ENCODE results near the gene FURIN. TPM values are rescaled to one million over a fixed set of nuclear protein-coding genes. Genes with fewer than 3 reads are reported as not detected.

The FURIN gene
- total and polyA plus RNA-seq, 9 of the 15 experiments (the other 6 are each of a cell fraction or from before 2014, with no cell fraction given), result 0.92 to 99.9 (median 34.8) TPM

GRCh38 chr15:90931828-90932659, 63.7 kb downstream of the FURIN start, which contains the start of gene HDDC3 (continued):
- TF ChIP-seq, protein P1, sequence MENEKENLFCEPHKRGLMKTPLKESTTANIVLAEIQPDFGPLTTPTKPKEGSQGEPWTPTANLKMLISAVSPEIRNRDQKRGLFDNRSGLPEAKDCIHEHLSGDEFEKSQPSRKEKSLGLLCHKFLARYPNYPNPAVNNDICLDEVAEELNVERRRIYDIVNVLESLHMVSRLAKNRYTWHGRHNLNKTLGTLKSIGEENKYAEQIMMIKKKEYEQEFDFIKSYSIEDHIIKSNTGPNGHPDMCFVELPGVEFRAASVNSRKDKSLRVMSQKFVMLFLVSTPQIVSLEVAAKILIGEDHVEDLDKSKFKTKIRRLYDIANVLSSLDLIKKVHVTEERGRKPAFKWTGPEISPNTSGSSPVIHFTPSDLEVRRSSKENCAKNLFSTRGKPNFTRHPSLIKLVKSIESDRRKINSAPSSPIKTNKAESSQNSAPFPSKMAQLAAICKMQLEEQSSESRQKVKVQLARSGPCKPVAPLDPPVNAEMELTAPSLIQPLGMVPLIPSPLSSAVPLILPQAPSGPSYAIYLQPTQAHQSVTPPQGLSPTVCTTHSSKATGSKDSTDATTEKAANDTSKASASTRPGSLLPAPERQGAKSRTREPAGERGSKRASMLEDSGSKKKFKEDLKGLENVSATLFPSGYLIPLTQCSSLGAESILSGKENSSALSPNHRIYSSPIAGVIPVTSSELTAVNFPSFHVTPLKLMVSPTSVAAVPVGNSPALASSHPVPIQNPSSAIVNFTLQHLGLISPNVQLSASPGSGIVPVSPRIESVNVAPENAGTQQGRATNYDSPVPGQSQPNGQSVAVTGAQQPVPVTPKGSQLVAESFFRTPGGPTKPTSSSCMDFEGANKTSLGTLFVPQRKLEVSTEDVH (IDR thresholded peaks at IDR 0.05; ENCODE audit: low read depth, partially characterized antibody), result peak; percentile 15
- TF ChIP-seq RUNX1 (IDR thresholded peaks at IDR 0.05; ENCODE audit: low read depth) (no peak), TSC22D4 (tag; IDR thresholded peaks at IDR 0.05) (no peak), ZNF217 (CRISPR knock-in tag; IDR thresholded peaks at IDR 0.05) (no peak), HMBOX1 (IDR thresholded peaks at IDR 0.05) (no peak), GTF2A2 (tag; IDR thresholded peaks at IDR 0.05) (no peak), POLR2B (IDR thresholded peaks at IDR 0.05; ENCODE audit: low read depth, partially characterized antibody) (peak; percentile 81), SRSF7 (optimal IDR thresholded peaks at IDR 0.05; ENCODE audit: low read depth, low read length) (no peak), ZNF445 (CRISPR knock-in tag; IDR thresholded peaks at IDR 0.05; ENCODE audit: low read depth) (no peak), PHF8 (IDR thresholded peaks at IDR 0.05; ENCODE audit: borderline replicate concordance, low read length) (peak; percentile 86; the same call in 1 of the 2 replicates), SP2 (IDR thresholded peaks at IDR 0.05; ENCODE audit: extremely low read depth, low read depth, low read length, poor library complexity, severe bottlenecking) (peak; percentile 81), HNRNPLL (IDR thresholded peaks at IDR 0.05; ENCODE audit: low read depth, low read length, poor library complexity, severe bottlenecking) (peak; percentile 76), ELF4 (CRISPR knock-in tag; IDR thresholded peaks at IDR 0.05) (peak; percentile 83), ZNF224 (CRISPR knock-in tag; IDR thresholded peaks at IDR 0.05) (no peak), NR3C1 (CRISPR knock-in tag; IDR thresholded peaks at IDR 0.05) (no peak), ZNF282 (CRISPR knock-in tag; IDR thresholded peaks at IDR 0.05) (no peak), NCOR1 (IDR thresholded peaks at IDR 0.05) (no peak), ZNF316 (IDR thresholded peaks at IDR 0.05) (no peak), C11orf30 (IDR thresholded peaks at IDR 0.05; ENCODE audit: low read depth) (peak; percentile 58; the same call in 1 of the 2 replicates), COPS2 (conservative IDR thresholded peaks at IDR 0.05) (no peak), GATAD2A (IDR thresholded peaks at IDR 0.05) (peak; percentile 88), SRF (CRISPR knock-in tag; IDR thresholded peaks at IDR 0.05) (peak; percentile 33 to 95; a peak in 3 of 4 replicates)
- TF ChIP-seq, protein P2, sequence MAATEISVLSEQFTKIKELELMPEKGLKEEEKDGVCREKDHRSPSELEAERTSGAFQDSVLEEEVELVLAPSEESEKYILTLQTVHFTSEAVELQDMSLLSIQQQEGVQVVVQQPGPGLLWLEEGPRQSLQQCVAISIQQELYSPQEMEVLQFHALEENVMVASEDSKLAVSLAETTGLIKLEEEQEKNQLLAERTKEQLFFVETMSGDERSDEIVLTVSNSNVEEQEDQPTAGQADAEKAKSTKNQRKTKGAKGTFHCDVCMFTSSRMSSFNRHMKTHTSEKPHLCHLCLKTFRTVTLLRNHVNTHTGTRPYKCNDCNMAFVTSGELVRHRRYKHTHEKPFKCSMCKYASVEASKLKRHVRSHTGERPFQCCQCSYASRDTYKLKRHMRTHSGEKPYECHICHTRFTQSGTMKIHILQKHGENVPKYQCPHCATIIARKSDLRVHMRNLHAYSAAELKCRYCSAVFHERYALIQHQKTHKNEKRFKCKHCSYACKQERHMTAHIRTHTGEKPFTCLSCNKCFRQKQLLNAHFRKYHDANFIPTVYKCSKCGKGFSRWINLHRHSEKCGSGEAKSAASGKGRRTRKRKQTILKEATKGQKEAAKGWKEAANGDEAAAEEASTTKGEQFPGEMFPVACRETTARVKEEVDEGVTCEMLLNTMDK (IDR thresholded peaks at IDR 0.05; ENCODE audit: borderline replicate concordance, insufficient read depth, low read depth, low read length, poor library complexity, severe bottlenecking), result peak; percentile 96

Data from K562 (cell line).